LNCaP clone FGC (cell line): ENCODE results near the gene KRTAP10-4.

ENCODE experiments used
- DNase-seq: peaks from one replicate; pipeline ENCODE4 v3.0.0-alpha.2; 2011; ENCODE audit warnings: low read depth
- H3K4me3 ChIP-seq: 2 replicates; pipeline ENCODE4 v1.5.1; 2011; ENCODE audit warnings: mild to moderate bottlenecking, low read depth, low read length, control low read depth
- TF ChIP-seq, protein P1 (sequence below): IDR thresholded peaks from 2 replicates; pipeline ENCODE4 v1.5.1; 2012; ENCODE audit warnings: mild to moderate bottlenecking; ENCODE audit not compliant: control insufficient read depth, insufficient read depth; ENCODE audit errors: extremely low read depth

Gene KRTAP10-4

DNA sequence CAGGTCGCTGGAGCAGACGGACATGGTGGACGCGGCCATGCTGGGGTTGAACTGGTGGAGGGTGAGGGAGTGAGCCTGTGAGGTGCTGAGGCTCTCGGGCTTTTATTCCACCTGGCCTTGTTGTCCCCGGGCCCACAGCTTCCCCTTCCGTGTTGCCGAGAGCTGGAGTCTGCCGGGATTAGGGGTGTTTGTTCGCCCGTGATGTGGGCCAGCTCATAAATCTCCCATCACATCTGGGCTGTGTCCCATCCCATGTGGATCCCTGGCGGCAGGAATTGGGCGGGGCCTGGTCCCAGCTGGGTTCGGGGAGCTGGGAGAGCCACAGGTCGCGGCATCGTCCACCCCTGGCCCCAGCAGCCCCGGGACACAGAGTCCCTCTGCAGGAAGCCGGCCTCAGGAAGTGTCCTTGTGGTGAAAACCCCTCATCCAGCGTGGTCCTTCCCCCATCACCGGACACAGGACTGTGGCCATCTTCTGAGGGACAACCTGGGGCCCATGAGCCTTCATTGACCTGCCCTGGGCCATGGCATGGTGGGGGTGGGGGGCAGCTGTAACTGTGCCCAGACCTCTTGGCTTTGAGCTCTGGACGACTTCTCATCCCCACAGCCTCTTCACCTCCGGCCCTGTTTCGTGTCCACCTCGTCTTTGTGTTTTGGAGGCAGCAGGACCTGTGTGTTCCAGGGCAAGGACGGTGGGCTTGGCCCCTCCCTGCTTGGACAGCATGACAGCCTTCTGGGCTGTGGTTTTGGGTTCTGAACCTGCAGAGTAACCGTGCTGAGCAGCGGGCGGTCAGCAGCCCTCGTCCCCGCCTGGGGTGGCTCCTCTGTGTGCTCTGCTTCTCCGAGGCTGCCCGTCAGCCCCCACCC is 19.1 kb downstream of the KRTAP10-4 start, which contains the start of gene KRTAP10-6:
Gene KRTAP10-6 (minus strand): TSS at position 60 of the 866 bp plus-strand sequence. CDS start 21 bp downstream, at position 39.
- DNase-seq: no peak
- H3K4me3 ChIP-seq: no peak within 1 kb of the TSS
- TF ChIP-seq, protein P1, sequence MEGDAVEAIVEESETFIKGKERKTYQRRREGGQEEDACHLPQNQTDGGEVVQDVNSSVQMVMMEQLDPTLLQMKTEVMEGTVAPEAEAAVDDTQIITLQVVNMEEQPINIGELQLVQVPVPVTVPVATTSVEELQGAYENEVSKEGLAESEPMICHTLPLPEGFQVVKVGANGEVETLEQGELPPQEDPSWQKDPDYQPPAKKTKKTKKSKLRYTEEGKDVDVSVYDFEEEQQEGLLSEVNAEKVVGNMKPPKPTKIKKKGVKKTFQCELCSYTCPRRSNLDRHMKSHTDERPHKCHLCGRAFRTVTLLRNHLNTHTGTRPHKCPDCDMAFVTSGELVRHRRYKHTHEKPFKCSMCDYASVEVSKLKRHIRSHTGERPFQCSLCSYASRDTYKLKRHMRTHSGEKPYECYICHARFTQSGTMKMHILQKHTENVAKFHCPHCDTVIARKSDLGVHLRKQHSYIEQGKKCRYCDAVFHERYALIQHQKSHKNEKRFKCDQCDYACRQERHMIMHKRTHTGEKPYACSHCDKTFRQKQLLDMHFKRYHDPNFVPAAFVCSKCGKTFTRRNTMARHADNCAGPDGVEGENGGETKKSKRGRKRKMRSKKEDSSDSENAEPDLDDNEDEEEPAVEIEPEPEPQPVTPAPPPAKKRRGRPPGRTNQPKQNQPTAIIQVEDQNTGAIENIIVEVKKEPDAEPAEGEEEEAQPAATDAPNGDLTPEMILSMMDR: no peak

DNA sequence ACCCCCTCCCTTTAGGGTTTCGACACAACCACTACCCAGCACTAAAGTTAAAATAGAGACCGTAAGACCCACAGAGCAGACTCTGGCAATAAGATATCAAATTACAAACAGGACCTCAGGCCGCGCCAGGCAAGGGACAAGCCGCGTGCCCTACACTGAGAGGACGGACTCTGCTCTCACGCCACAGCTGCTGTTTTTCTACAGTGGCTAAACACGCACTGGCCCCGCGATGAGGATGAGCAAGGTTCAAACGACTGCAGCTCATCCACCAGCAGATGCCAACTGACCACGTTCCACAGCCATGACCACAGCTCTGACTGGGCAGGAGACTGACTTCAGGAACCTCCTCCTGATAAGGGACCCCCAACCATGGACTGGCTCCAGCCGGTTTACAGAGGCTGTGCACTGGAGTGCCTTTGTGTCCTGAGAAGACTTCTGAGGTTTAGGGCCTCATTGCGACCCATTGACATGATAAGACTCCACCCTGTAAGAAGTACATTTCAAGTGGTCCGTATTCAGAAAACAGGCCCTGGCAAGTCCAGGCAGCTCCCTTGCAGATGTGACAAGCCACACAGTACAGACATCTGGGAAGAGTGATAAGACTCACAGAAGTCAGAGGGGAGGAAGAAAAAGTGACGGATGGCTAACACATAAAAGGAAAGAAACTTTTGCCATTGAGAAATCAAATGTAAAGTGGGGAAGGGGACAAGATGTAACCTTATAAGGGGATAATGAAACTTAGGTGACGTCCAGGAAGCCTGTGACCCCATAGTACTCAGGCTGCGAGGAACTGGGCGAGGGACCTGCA is 20.3 kb downstream of the KRTAP10-4 start:
- no peak overlapping the region for H3K4me3 ChIP-seq
- DNase-seq: no peak
- TF ChIP-seq, protein P1: no peak

DNA sequence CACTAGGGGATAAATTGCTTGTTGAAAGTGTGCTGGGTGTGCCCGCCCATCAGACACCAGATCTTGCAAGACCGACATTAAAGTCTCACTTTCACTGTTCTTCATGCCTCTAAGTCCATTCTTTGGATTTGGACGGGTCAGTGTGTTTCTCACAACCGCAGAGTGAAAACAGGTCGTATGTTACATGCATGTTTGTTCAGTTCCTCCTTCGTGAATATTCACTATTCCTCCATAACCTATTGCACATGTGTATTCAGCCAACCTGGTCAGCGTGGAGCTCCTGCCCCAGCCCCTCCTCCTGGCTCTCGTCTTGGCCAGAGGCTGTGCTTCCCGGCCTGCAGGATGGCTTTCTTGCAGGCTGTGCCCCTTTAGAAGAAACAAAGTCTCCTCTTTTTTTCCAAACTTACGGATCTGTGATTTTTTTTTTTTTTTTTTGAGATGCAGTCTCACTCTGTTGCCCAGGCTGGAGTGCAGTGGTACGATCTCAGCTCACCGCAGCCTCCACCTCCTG is 20.9 kb downstream of the KRTAP10-4 start:
- TF ChIP-seq, protein P1: no peak
- DNase-seq: no peak

DNA sequence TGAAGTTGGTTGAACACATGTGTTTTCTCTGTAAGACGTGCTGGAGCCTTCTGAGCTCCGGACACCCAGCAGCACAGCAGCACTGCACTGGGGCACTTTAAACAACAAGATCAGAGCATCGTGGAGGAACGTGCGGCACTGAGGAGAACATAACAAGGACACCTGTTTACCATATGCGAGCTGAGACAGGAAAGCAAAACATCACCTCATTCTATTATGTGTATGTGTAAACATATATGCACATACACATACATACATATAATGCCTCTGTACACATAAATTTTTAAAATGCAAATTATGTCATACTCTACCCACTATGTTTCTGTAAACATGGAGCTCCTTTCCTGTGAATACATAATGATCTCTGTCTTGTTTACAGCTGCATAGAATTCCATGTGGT is 22.0 kb downstream of the KRTAP10-4 start:
- TF ChIP-seq, protein P1: no peak
- DNase-seq: no peak
- H3K4me3 ChIP-seq: no peak overlapping the region

More for the DNA sequence above, 20.9 kb downstream of the KRTAP10-4 start:
- no peak overlapping the region for H3K4me3 ChIP-seq

DNA sequence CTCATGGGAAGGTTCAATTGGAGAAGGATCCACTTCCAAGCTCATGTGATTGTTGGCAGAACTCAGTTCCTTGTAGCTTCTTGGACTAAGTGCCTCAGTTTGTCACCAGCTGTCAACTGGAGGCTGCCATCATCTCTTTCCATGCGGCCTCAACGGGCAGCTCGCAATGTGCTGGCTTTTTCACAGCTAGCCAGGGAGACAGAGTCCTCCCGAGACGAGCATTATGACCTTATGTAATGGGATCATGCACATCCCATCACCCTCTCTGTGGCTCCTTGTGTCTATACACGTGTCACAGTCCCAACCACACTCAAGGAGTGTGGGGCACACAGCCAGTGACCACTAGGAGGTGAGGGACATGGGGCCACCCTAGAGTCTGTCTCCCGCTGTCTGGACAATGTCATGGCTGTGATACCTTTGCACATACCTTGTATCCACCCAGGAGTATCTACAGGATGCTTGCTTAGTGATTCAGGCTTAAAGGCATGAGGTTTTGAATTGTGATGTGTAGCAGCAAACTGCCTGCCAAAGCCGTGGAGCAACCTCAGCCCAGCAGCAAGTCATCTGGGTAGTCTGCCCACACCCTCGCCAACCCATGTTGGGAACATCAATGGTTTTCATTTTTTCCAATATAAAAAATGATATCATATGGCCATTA is 22.7 kb downstream of the KRTAP10-4 start:
- TF ChIP-seq, protein P1: no peak
- no peak for DNase-seq
- no peak overlapping the region for H3K4me3 ChIP-seq

DNA sequence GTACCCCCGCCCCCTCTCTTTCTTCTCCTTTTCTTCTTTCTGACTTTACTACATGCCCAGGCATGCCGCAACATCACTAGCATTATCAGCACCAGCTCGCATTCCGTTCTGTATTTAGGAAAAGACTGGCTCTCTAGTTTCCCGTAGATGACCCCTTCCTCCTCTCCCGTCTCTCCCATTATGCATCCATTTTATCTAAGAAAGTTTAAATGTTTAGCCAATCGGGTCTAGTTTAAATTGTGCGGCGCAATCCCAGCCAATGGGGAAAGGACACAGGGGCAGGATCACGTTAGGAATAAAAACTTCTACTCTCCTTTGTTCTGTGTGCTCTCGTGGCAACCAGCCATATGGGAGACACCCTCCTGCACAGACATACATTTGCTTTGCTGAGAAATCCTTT is 24.5 kb downstream of the KRTAP10-4 start:
- TF ChIP-seq, protein P1: no peak
- H3K4me3 ChIP-seq: no peak overlapping the region
- no peak for DNase-seq
